NCI-H82 (cell line): ENCODE data around the gene TLE6.
A peak's percentile ranks its signal among the peaks of the same experiment; 100 is the strongest.
"Not testable (repeated sequence)": the region's sequence is repeated elsewhere in the genome, so short reads cannot be mapped to it uniquely, and the experiment has no call there.

Source experiments
- DNase-seq: peaks from one replicate; lab custom pipeline; 2025; lab: John Stamatoyannopoulos, UW

The TLE6 gene

DNA sequence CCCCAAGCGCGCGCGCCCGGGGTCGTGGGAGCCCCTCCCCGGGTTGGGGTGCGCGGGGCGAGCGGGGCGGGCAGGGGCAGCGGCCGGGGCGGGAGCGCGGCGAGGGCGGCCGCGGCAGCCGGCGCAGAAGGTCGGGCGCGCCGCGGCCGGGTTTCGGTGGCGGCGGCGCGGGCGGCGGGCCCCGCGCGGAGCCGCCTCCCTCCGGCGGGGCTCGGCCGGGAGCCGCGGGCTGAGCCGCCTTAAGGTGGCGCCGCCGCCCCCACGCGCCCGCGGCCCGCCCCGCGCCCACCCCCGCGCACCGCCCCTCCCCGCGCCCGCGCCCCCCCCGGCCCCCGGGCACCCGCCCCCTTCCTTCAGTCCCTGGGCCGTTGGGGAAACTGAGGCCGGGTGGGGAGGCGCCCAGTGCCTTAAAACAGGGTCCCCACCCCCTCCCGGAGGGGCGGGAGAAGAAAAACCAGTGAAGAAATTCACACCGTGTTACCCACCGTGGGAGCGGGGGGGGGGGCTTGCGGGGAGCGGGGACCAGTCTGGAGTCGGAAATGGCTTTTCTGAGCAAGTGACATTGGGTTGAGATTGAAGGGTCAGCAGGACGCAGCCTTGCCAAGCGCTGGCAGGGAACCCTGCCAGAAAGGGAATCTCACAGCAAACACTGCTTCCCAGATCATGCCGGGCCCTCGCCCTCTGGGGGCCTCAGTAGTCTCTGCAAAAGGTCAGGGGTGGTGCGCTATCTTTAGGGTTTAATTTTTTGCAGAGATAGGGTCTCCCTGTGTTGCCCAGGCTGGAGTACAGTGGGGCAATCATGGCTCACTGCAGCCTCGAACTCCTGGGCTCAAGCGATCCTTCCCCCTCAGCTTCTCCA lies 51.9 kb downstream of the TLE6 start, which contains the start of gene TLE2:
Gene TLE2, minus strand, starts transcription at position 216 of the 859 bp plus-strand sequence. CDS start 376 bp downstream, outside the sequence.
- no peak for DNase-seq

DNA sequence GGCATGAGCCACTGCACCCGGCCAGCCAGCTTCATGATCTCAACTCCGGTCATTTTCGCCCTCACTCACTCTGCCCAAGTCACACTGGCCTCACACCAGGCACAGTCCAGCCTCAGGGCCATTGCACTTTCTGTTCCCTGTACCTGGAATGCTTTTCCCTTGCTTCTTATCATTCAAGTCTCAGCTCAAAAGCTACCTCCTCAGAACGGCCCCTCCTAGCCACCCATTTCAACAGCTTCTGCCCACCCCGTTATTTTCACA lies 54.2 kb downstream of the TLE6 start:
- no peak for DNase-seq

DNA sequence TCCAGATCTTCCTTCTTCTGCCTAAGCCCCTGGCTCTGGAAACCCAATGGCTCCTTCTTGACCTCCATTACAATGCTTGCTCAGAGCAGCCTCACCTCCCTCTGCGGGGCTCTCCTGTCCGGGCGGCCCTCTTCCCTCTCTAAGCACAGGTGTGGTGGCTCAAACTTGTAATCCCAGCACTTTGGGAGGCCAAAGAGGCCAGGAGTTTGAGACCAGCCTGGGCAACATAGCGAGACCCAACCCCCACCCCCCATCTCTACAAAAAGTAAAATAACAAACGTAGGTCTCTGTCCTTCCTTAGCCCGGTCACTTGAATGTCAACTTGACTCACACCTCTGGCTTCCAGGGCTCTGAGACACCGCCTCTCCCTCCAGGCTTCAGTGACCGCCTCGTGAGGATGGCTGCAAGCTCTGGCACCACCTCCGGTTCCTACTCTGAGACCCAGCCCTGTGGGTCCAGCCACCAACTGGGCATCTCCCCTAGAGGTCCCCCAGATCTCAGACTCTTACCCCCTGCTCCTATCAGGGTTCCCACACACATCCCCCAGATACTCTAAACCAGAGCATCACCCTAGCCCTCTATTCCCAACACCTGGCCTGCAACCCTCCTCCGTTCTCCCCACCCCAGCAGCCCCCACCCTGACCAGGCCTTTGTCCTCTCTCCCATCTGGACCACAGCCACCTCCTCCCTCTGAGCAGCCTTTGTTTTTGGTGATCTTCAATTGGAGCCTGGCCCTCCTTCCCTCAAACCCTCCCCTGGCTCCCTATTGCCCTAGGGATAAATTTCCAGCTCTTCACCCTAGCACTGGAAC lies 56.4 kb downstream of the TLE6 start:
- no peak for DNase-seq

DNA sequence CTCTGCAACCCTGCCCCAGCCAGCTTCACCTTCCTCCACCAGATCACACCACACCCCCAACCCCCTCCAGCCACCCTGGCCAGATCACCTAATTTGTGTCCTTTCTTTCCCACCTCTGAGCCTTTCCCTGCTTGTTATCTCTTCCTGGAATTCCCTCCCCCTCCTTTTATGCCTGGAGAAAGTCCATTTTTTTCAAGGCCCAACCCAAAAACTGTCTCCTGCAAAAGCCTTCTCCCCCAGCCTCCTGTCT lies 57.0 kb downstream of the TLE6 start:
- DNase-seq, result no peak

DNA sequence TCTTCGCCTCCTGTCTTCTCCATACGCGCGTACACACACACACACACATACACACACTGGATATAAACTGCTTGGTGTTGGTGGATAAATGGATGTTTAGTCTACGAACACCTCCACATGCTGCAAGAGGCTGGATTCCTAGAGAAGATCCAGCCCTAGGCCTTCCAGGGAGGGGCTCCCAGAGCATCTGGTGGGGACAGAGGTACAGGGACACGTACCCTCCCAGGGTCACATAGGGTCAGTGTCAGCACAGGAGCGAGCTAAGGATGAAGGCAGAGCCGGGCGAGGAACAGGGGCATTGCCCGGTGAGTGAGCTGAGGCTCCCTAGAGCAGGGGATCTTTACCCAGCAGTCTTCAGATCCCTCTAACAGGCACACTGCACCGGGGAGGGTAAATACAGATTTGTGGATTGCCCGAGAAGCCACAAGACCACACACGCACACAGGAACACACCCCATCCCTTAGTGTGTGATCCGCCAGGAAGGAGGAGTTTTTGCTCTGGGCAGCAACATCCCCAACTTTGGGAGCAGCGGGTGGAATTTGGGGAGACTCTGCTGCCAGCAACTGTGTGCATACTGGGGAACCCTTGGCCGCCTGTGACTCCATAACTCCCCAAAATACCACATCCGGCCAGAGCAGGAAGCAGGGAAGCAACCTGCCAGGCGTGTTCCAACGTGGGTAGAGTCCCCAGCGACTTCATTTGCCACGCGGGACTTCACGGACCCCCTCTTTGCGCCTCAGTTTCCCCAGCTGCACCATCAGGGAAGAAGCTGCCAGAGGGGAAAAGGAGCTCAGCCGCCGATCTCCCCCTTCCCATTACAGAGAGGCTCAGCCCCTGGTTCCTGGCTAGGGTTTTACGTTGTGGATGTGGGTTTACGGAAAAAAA lies 57.5 kb downstream of the TLE6 start:
- DNase-seq, result peak; percentile 67

DNA sequence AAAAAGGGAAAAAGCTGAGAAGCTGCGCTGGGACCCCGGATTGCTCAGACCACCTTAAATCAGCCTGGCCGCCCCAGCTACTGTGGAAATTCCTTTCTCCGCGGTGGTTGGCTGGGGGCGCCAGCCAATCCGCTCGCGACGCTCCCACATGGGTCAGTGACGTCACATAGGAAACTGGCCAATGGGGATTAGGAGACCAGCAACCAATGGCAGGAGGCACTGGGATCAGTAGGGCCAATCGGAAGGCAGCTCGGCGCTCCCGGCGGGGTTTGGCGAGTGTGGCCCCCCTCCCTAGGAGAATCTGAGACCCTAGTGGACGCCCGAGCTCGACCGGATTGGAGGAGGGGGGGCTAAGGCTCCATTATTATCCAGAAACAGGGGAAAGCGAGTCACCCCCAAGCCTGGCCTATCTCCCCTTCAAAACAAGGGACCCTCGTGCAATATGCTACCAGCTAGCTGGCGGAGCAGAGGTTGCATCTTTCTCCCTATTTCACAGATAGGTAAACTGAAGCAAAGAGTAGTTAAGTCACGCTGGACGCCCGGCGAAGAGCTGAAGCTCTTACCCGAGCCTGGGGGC lies 58.3 kb downstream of the TLE6 start:
- peak; percentile 99 for DNase-seq

DNA sequence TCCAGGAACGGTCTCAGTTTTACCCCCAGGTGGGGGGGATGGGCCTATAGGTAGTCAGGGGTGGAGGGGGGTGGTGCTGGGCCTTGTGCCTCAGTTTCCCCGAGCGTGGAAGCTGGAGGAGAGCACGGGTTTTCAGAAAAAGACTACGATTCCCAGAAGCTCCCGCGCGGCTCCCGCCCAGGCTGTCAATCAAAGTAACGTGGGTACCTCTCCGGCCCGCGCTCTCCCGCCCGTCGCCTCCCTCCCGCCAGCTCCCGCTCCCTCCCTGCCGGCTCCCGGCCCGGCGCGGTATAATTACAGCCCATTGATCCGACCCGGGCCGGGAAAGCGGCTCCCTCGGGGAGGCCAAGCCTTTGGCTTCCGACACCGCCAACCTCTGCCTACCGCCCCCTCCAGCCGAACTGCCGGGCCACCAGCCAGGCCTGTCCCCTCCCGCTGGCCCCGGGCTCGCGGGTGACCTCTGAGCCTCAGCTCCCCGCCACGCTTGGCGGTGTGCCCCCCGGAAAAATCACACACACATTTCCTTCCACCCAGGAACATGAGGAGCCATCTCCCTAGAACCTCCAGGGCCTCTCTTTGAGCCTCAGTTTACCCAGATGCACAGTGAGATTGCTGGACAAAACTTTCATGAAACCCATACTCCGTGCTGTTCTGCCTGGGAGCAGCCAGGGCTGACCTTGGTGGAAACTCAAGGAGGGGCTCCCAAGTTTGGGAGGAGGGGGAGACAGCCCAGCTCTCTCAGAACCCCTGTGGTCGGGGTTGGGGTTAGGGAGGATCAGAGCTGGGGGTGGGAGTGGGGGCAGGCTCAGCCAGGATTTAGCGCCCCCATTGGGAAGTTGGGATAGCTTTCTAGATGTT lies 59.0 kb downstream of the TLE6 start:
- DNase-seq, result peak; percentile 95

DNA sequence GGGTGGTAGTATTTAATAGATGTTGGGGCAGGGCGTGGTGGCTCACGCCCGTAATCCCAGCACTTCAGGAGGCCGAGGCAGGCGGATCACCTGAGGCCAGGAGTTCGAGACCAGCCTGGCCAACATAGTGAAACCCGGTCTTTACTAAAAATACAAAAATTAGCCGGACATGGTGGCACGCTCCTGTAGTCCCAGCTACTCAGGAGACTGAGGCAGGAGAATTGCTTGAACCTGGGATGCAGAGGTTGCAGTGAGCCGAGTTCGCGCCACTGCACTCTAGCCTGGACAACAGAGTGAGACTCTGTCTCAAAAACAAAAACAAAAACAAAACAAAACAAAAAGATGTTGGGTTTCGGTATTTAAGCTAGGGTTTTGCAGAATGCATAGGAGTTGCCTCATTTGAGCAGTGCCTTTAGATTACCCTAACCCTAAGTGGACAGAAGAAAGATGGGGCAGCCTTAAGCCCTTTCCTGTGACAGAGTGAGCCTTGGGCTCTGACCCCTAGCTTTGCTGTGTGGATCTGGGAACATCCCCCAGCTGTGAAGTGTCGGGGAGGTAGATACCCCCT lies 59.7 kb downstream of the TLE6 start:
- DNase-seq, result not testable (repeated sequence)

DNA sequence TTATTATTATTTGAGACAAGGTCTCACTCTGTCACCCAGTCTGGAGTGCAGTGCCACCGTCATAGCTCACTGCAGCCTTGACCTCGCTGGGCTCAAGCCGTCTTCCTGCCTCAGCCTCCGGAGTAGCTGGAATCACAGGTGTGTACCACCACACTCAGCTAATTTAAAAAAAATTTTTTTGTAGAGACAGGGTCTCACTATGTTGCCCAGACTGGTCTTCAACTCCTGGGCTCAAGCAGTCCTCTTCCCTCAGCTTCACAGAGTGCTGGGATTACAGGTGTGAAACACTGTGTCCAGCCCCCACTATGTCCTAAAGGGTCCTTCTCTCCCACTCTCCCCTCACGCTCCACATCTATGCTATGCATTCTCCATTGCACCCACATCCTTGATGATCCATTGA lies 60.9 kb downstream of the TLE6 start:
- DNase-seq, result no peak

DNA sequence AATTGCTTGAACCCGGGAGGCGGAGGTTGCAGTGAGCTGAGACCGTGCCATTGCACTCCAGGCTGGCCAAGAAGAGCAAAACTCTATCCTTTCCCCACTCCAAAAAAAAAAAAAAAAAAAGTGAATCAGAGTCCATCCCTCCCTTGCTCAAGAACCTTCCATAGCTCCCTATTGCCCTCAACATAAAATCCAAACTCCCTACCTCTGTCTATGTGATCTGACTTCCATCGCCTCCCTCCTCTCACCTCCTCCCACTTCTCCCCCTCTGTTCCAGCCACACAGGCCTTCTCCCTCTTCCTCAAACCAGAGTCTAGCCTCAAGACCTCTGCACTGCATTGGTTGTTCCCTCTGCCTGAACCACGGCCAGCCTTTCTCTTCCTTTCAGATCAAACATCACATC lies 61.8 kb downstream of the TLE6 start:
- DNase-seq, result no peak

DNA sequence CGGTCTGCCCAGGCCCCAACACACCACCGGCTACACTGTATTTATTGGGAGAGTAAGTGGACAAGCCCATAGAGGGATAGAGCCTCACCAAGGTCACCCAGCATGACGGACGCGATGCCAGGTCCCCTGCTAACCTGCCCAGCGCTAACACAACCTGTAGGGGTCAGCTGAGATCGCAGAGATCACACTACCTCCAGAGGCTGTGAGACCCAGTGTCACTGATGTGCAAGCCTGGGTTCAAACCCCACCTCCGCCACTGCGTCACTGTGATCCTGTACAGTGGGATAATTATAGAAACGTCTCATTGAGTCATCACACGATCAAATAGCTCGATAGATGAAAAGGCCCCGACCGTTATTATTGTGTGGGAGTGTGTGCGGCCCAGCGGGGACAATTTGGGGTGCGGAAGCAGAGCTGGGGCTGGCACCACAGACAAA lies 62.3 kb downstream of the TLE6 start:
- DNase-seq, result no peak

DNA sequence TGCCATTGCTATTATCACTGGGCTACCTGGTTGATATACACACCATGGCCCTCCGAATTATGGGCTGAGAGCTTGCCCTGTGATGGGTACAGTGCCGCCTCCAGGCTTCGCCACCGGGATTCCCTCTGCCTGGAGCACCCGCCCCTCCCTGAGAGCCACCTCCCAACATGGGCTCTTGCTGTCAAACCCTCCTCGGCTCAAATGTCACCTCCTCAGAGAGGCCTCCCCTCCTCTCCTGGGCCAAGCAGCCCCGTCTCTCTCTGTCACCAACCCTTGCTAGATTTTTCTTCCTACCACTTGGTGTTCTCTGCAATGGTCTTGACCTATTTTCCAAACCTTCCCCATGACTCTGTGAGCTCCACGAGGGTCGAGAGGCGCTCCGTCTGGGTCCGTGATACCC lies 64.0 kb downstream of the TLE6 start:
- no peak for DNase-seq

DNA sequence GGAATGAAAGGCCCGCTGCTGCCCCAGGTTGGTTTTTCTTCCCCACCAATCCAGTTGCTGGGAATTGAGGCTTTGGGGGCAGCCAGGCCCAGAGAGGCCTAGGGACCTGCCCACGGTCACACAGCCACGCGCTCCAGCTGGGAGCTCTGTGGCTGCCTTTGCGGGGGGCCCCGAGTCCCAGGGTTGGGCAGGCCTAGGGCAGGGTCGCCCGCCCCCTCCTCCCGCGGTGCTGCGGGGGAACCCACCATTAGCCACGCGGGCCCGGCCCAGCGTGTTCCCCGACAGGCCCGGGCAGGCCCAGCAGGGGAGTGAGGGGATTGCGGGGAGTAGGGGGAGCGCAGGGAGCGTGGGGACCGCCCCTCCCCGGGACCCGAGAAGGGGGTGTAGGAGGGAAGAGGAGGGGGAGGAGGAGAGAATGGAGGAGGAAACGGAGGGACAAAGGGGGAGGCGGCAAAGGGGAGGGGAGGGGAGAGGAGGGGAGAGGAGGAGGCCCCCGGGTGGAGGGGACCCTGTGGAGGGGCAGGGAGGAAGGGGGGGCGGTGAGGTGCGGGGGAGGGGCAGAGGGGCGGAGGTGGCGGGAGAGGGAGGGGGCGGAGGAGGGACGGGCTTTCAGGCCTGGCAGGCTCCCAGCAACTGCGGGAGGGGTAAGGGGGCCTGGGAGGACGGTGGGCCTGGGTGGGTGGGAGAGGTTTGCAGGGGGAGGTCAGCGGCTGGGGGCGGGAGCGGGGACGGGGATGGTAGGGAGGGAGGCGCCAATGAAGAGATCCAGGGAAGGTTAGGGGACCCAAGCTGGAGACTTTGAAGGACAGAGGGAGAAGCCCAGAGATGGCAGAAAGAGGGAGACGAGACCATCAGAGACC lies 64.6 kb downstream of the TLE6 start:
- DNase-seq, result no peak

DNA sequence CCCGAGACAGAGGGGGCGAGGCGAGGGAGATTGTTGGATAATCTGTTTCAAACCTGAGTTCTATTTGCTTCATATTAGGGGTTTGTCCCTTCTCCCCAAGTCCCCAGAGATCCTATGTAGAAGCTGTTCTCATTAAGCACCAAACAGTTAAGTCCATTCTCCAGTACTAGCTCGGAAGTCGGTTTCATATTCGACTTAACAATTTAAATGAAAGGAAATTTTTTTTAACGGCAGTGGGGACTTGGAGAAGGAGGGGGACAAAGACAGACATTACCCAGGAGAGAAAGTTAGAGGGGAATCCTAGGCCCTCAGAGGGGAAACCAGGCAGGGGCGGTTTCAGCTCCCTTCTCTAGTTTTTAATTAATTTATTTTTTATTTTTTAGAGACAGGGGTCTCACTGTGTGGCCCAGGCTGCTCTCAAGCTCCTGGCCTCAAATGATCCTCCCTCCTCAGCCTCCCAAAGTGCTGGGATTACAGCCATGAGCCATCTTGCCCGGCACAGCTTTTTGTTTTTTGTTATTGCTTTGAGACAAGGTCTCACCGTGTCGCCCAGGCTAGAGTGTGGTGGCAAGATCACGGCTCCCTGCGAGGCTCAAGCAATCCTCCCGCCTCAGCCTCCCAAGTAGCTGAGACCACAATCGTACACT lies 65.4 kb downstream of the TLE6 start:
- no peak for DNase-seq
